Heart left ventricle (tissue), 16 donors: Measurements from ENCODE around the gene CCDC87. TPM values are rescaled to one million over a fixed set of nuclear protein-coding genes. Genes with fewer than 3 reads are reported as not detected.
A peak's percentile ranks its signal among the peaks of the same experiment; 100 is the strongest.

ENCODE experiments used
- ATAC-seq, 4 donors: fragments of 200-7000 bp; cut with Tn5 transposase; one replicate each; pipeline ENCODE4 v1.9.1; 2020 to 2022; ENCODE audit warnings: moderate library complexity in 4 of 4, mild to moderate bottlenecking in 3 of 4, moderate number of reproducible peaks in 1 of 4
- DNase-seq, 5 donors: peaks; one replicate each; pipeline ENCODE4 v3.0.0-alpha.2; 2020
- H3K27ac ChIP-seq, 12 donors: fragments of 200-600 bp; sonication (generic) in 4 of 12; one replicate each; pipeline versions ENCODE4 v1.5.0 to v1.8.0; 2016 to 2022; ENCODE audit warnings: mild to moderate bottlenecking in 2 of 12
- H3K27me3 ChIP-seq, 9 donors: fragments of 200-600 bp; sonication (generic) in 2 of 9; one replicate each; pipeline versions ENCODE4 v1.5.1 to v1.8.0; 2016 to 2022; ENCODE audit warnings: mild to moderate bottlenecking in 3 of 9
- H3K36me3 ChIP-seq, 9 donors: fragments of 200-600 bp; sonication (generic) in 2 of 9; one replicate each; pipeline versions ENCODE4 v1.5.0 to v1.8.0; 2018 to 2022; ENCODE audit warnings: mild to moderate bottlenecking in 2 of 9
- H3K4me1 ChIP-seq, 12 donors: fragments of 200-600 bp; sonication (generic) in 4 of 12; one replicate each; pipeline versions ENCODE4 v1.5.0 to v1.8.0; 2016 to 2022; ENCODE audit warnings: mild to moderate bottlenecking in 3 of 12
- H3K4me3 ChIP-seq, 12 donors: fragments of 200-600 bp; sonication (generic) in 4 of 12; one replicate each; pipeline versions ENCODE4 v1.5.0 to v1.8.0; 2017 to 2022; ENCODE audit warnings: mild to moderate bottlenecking in 9 of 12, moderate library complexity in 4 of 12
- H3K9me3 ChIP-seq, 12 donors: fragments of 200-600 bp; sonication (generic) in 4 of 12; one replicate each; pipeline versions ENCODE4 v1.5.0 to v1.8.0; 2016 to 2022; ENCODE audit warnings: mild to moderate bottlenecking in 1 of 12
- CTCF ChIP-seq, 12 donors: fragments of 200-600 bp; sonication (generic) in 4 of 12; IDR thresholded peaks; one replicate each; pipeline versions ENCODE4 v1.5.0 to v1.8.0; 2018 to 2022; ENCODE audit warnings: antibody characterized with exemption in 12 of 12, mild to moderate bottlenecking in 5 of 12
- POLR2A ChIP-seq, 2 donors: fragments of 450-650 bp; IDR thresholded peaks; one replicate each; pipeline ENCODE4 v1.6.1; 2017; ENCODE audit warnings: antibody characterized with exemption in 2 of 2, mild to moderate bottlenecking in 2 of 2, moderate library complexity in 2 of 2
- WGBS, 4 donors: extraction: QIAGEN DNeasy Blood & Tissue Kit in 2 of 4; methylation state at CpG; one replicate each; pipeline versions ENCODE4 v1.1.5 to v1.1.7; 2013 to 2018; 5-methylcytosine and 5-hydroxymethylcytosine counted together
- intact Hi-C, 10 donors: fragments of 100-400 bp; cut with DNase I; formaldehyde crosslinking; loops; one replicate each; pipeline versions ENCODE4 v1.11.1 to v1.14.2; 2022
- polyA plus RNA-seq, 2 donors: library from polyadenylated mRNA; stranded (reverse); fragments of 200-250 nt; gene quantifications; one replicate each; pipeline ENCODE4 v1.2.3, GENCODE V29; 2013
- total RNA-seq, 9 donors: library from RNA; depleted of rRNA in 2 of 9; stranded (reverse); fragments of >200 nt in 2 of 9; fragmentation: NEBNext Ultra II Directional in 3 of 9; extraction: Animal tissue kit (Norgen Biotek cat#: 25700) in 3 of 9; gene quantifications; one replicate each; pipeline versions ENCODE4 v1.1.0 to v1.2.4, GENCODE V29; 2016 to 2023
- donor health status: ischemic (EF 13 %, LVEDD 7.1; RV severe dilation, severe dysfunction).
- donor health status: healthy with polysubstance abuse.
- donor health status: DM: no; HTN: yes; CAD: no.
- donor health status: DM: no; HTN: no; CAD: no.
- donor health status: ischemic (EF 25% LVEDD 6.9; RV normal size, moderate dysfunction).
- donor health status: ischemic (EF 25% LVEDD 5.7; RV mildly dilated, moderate dysfunction).
- donor health status: healthy.
- donor health status: DM: yes; HTN: yes; CAD: no.
- donor health status: ischemic (EF 35%, LVEDD 5.7; RV mildly dilated, moderate dysfunction).
- donor health status: nonischemic (EF 11% LVEDD 7.7; RV severe dilation, severe dysfunction).
- donor health status: DM: yes; HTN: yes; CAD: no.
- donor health status: PGD.
- donor health status: ischemic (EF 29% LVEDD 5.4; RV normal size, mild dysfunction).
- donor health status: nonischemic (EF 23%, LVEDD 6.1; RV moderate dilation, normal function).

CCDC87 gene
- total and polyA plus RNA-seq, 11 donors: 0.14 to 0.63 (median 0.25) TPM

- H3K36me3 ChIP-seq: peaks cover 0 to 10% (median 0%) of the 10 kb centered on the region in 9 donors
- TF ChIP-seq CTCF (IDR thresholded peaks at IDR 0.05): no peak
- no peak for TF ChIP-seq POLR2A (IDR thresholded peaks at IDR 0.05)
- H3K4me3 ChIP-seq: no peak overlapping the region
- H3K27ac ChIP-seq: no peak overlapping the region
- no peaks in the 10 kb centered on the region for H3K9me3 ChIP-seq
- 55 to 65% (median 58%) methylated on average over 5 of the region's 5 CpGs for WGBS, 4 donors
- intact Hi-C loops: loop anchor here in 2 of 10 donors (10.0 kb wide), 1 partner anchor 265 kb away; no protein-coding TSS in a partner anchor
- DNase-seq (no peak), ATAC-seq (no peak)
- peaks cover 0 to 17% (median 12%) of the 10 kb centered on the region in 12 donors for H3K4me1 ChIP-seq
- H3K27me3 ChIP-seq: peaks cover 0 to 6% (median 0%) of the 10 kb centered on the region in 9 donors
Measured at GRCh38 chr11:66570079-66570849, 22.6 kb downstream of the CCDC87 start.

DNA sequence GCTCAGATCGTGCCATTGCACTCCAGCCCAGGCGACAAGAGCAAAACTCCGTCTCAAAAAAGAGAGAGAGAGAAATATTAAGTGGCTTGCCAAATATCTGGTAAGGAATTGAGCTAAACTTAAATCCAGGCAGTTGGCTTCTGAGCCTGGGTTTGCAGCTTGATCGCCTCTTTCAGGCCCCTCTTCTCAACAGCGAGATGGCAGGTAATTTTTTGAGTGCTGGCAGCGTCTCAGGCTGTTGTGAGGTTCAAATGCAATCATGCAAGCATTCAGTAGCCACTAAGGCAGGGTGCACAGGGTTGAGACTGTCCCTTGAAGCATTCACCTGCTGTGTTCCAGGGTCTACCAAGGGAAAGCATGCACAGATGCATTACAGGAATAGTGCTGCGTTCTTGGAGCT lies 23.8 kb downstream of the CCDC87 start:
- H3K4me1 ChIP-seq: peaks cover 0 to 17% (median 12%) of the 10 kb centered on the region in 12 donors
- H3K27me3 ChIP-seq: peaks cover 0 to 6% (median 0%) of the 10 kb centered on the region in 9 donors
- intact Hi-C loops: loop anchor here in 1 of 10 donors (10.0 kb wide), 1 partner anchor 266 kb away; no protein-coding TSS in a partner anchor
- TF ChIP-seq POLR2A (IDR thresholded peaks at IDR 0.05): no peak
- no peak for TF ChIP-seq CTCF (IDR thresholded peaks at IDR 0.05)
- peak overlapping the region in 2 of 12 donors; percentile 69 to 74 for H3K4me3 ChIP-seq
- ATAC-seq: no peak
- no peaks in the 10 kb centered on the region for H3K9me3 ChIP-seq
- 84 to 93% (median 87%) methylated on average over 7 of the region's 7 CpGs for WGBS, 4 donors
- peak overlapping the region in 2 of 12 donors; percentile 54 to 71 for H3K27ac ChIP-seq
- no peak for DNase-seq
- H3K36me3 ChIP-seq: peaks cover 0 to 13% (median 0%) of the 10 kb centered on the region in 9 donors

DNA sequence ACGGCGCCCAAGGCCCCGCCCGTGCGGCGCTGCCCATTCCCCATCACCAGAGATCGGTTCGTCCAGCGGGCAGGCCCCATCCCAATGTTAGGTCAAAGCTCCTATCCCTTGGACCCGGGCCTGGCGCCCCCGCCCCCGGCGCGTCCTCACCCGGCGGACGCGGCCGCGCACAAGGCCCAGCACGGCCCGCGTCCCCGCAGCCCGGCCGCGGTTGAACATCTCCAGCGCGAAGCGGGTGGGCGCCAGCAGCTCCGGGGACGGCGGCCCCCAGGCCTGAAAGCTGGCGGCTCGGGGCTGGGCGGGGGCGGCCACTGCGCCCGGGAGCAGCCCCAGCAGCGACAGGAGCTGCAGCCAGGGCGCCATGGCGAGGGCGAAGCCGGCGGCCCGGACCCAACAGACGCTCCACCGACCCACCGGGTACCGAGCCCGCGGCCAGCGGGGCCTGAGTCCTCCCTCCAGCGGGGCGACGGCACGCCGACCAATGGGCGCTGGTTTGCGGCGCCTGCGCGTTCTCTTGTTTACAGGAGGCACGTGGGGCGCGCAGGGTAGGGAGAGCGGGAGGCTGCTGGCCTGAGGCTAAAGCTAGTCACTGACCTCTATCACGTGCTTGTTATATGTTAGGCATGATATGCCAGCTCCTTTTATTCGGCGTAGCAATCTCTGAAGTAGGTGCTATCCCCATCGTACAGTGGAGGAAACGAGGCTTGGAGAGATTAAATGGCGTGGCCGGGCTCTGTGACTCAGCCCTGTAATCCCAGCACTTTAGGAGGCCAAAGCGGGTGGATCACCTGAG lies 24.5 kb downstream of the CCDC87 start, which contains the start of gene CTSF:
CTSF (minus strand) TSS at position 483 of the 793 bp plus-strand sequence; CDS start at position 363, 120 bp downstream.
- Histone ChIP-seq H3K27me3 (peaks cover 0 to 6% (median 0%) of the 10 kb centered on the region in 9 donors), H3K4me1 (peaks cover 0 to 17% (median 12%) of the 10 kb centered on the region in 12 donors), H3K4me3 (peak within 1 kb of the TSS; percentile 53 to 94 (median 68)), H3K27ac (peak within 1 kb of the TSS in 7 of 12 donors; percentile 15 to 71 (median 43)), H3K9me3 (no peaks in the 10 kb centered on the region), H3K36me3 (peaks cover 0 to 13% (median 0%) of the 10 kb centered on the region in 9 donors)
- intact Hi-C loops: loop anchor here in 1 of 10 donors (10.0 kb wide), 1 partner anchor 266 kb away; no protein-coding TSS in a partner anchor
- TF ChIP-seq CTCF (IDR thresholded peaks at IDR 0.05): no peak
- peak in 1 of 2 donors; percentile 57 for TF ChIP-seq POLR2A (IDR thresholded peaks at IDR 0.05)
- peak; percentile 81 to 98 (median 97) for ATAC-seq
- DNase-seq: peak; percentile 85 to 95 (median 87)
- WGBS, 4 donors: 3 to 6% (median 5%) methylated on average over 43 to 77 of the region's 77 CpGs
